H9 (cell line): Measurements from ENCODE around the gene ODAD2. TPM values are rescaled to one million over a fixed set of nuclear protein-coding genes. Genes with fewer than 3 reads are reported as not detected.

Experiments used
- DNase-seq: peaks from one replicate; pipeline ENCODE4 v3.0.0-alpha.2; 2017
- H2AFZ ChIP-seq: one replicate; pipeline ENCODE4 v1.6.1; 2013; ENCODE audit warnings: mild to moderate bottlenecking, low read length, control low read depth, moderate library complexity
- H2AK5ac ChIP-seq: 2 replicates; pipeline ENCODE4 v1.6.1; 2013; ENCODE audit warnings: low read length, control low read depth, mixed read lengths; ENCODE audit not compliant: insufficient read length
- H2BK120ac ChIP-seq: one replicate; pipeline ENCODE4 v1.6.1; 2013; ENCODE audit warnings: low read depth, mild to moderate bottlenecking, low read length, control low read depth, inconsistent platforms; ENCODE audit not compliant: poor library complexity, severe bottlenecking
- H2BK12ac ChIP-seq: 2 replicates; pipeline ENCODE4 v1.6.1; 2013; ENCODE audit warnings: low read length, control low read depth, mixed read lengths, low read depth; ENCODE audit not compliant: insufficient read length
- H2BK15ac ChIP-seq: 2 replicates; pipeline ENCODE4 v1.6.1; 2013; ENCODE audit warnings: low read depth, low read length, control low read depth
- H2BK20ac ChIP-seq: one replicate; pipeline ENCODE4 v1.6.1; 2013; ENCODE audit warnings: low read depth, mild to moderate bottlenecking, low read length, control low read depth, inconsistent platforms; ENCODE audit not compliant: poor library complexity, severe bottlenecking
- H2BK5ac ChIP-seq: 2 replicates; pipeline ENCODE4 v1.6.1; 2013; ENCODE audit warnings: low read length, control low read depth, mixed read lengths; ENCODE audit not compliant: insufficient read length
- H3K14ac ChIP-seq: 2 replicates; pipeline ENCODE4 v1.6.1; 2013; ENCODE audit warnings: low read length, control low read depth; ENCODE audit not compliant: insufficient read depth
- H3K18ac ChIP-seq: 2 replicates; pipeline ENCODE4 v1.6.1; 2013; ENCODE audit warnings: low read depth, mild to moderate bottlenecking, mixed read lengths, low read length, control low read depth; ENCODE audit not compliant: insufficient read length
- H3K23ac ChIP-seq: 2 replicates; pipeline ENCODE4 v1.6.1; 2013; ENCODE audit warnings: low read length, control low read depth, mixed read lengths, low read depth; ENCODE audit not compliant: insufficient read length
- H3K23me2 ChIP-seq: 2 replicates; pipeline ENCODE4 v1.6.1; 2013; ENCODE audit warnings: low read depth, mild to moderate bottlenecking, mixed read lengths, low read length, control low read depth; ENCODE audit not compliant: insufficient read length, poor library complexity, severe bottlenecking
- H3K27ac ChIP-seq: 2 replicates; pipeline ENCODE4 v1.5.1; 2013; ENCODE audit warnings: low read length, control low read depth, mixed read lengths, low read depth; ENCODE audit not compliant: insufficient read length
- H3K27me3 ChIP-seq: 2 replicates; pipeline ENCODE4 v1.6.1; 2013; ENCODE audit warnings: low read length, control low read depth, inconsistent platforms; ENCODE audit not compliant: insufficient read depth
- H3K4ac ChIP-seq: 2 replicates; pipeline ENCODE4 v1.6.1; 2013; ENCODE audit warnings: low read depth, mild to moderate bottlenecking, control low read depth, inconsistent platforms, low read length, moderate library complexity
- H3K4me1 ChIP-seq: 2 replicates; pipeline ENCODE4 v1.6.1; 2013; ENCODE audit warnings: low read length, control low read depth, inconsistent platforms; ENCODE audit not compliant: insufficient read depth
- H3K4me2 ChIP-seq: 2 replicates; pipeline ENCODE4 v1.6.1; 2013; ENCODE audit warnings: low read length, control low read depth, mixed read lengths; ENCODE audit not compliant: insufficient read length, insufficient read depth
- H3K56ac ChIP-seq: 2 replicates; pipeline ENCODE4 v1.6.1; 2013; ENCODE audit warnings: low read depth, mild to moderate bottlenecking, mixed read lengths, low read length, control low read depth; ENCODE audit not compliant: insufficient read length
- H3K79me1 ChIP-seq: 2 replicates; pipeline ENCODE4 v1.6.1; 2013; ENCODE audit warnings: low read depth, mild to moderate bottlenecking, moderate library complexity, low read length, control low read depth, inconsistent platforms; ENCODE audit not compliant: insufficient read depth, poor library complexity, severe bottlenecking
- H3K79me2 ChIP-seq: 2 replicates; pipeline ENCODE4 v1.6.1; 2013; ENCODE audit warnings: low read length, control low read depth, inconsistent platforms; ENCODE audit not compliant: insufficient read depth
- H3K9ac ChIP-seq: 2 replicates; pipeline ENCODE4 v1.6.1; 2013; ENCODE audit warnings: low read length, control low read depth, mixed read lengths; ENCODE audit not compliant: insufficient read length; ENCODE audit errors: extremely low read depth
- H3K9me3 ChIP-seq: one replicate; pipeline ENCODE4 v1.6.1; 2013; ENCODE audit warnings: low read depth, low read length, inconsistent platforms; ENCODE audit not compliant: control insufficient read depth
- H3T11ph ChIP-seq: one replicate; pipeline ENCODE4 v1.6.1; 2013; ENCODE audit warnings: mild to moderate bottlenecking, low read length, control low read depth, inconsistent platforms
- H4K20me1 ChIP-seq: one replicate; pipeline ENCODE4 v1.6.1; 2013; ENCODE audit not compliant: control insufficient read depth, insufficient read length, insufficient read depth
- H4K5ac ChIP-seq: 2 replicates; pipeline ENCODE4 v1.6.1; 2013; ENCODE audit warnings: low read depth, mild to moderate bottlenecking, mixed read lengths, low read length, control low read depth; ENCODE audit not compliant: insufficient read length
- H4K8ac ChIP-seq: replicated peaks from 2 replicates; pipeline ENCODE4 v1.6.1; 2013; ENCODE audit warnings: low read length, control low read depth, mixed read lengths, low read depth; ENCODE audit not compliant: insufficient read length
- H4K91ac ChIP-seq: 2 replicates; pipeline ENCODE4 v1.6.1; 2013; ENCODE audit warnings: low read depth, mild to moderate bottlenecking, moderate library complexity, mixed read lengths, low read length, control low read depth; ENCODE audit not compliant: insufficient read length
- H3K27ac Mint-ChIP-seq, 3 experiments: 2 replicates in 2 of 3; 3 replicates in 1 of 3; pipeline ENCODE4 v1.8.0; 2020 to 2021; ENCODE audit warnings: mixed read lengths in 3 of 3, mild to moderate bottlenecking in 1 of 3, moderate library complexity in 1 of 3
- H3K27me3 Mint-ChIP-seq: 2 replicates; pipeline ENCODE4 v1.8.0; 2021; ENCODE audit warnings: low read depth, mild to moderate bottlenecking, moderate library complexity, mixed read lengths
- H3K36me3 Mint-ChIP-seq, 3 experiments: 2 replicates in 2 of 3; 3 replicates in 1 of 3; pipeline ENCODE4 v1.8.0; 2020 to 2021; ENCODE audit warnings: low read depth in 3 of 3, mixed read lengths in 3 of 3; ENCODE audit not compliant: insufficient read depth in 1 of 3
- H3K4me1 Mint-ChIP-seq, 2 experiments: 2 replicates each; pipeline ENCODE4 v1.8.0; 2020; ENCODE audit warnings: mixed read lengths in 2 of 2
- H3K4me3 Mint-ChIP-seq, 2 experiments: 2 replicates in 1 of 2; 3 replicates in 1 of 2; pipeline ENCODE4 v1.8.0; 2020 to 2021; ENCODE audit warnings: mild to moderate bottlenecking in 2 of 2, mixed read lengths in 2 of 2, moderate library complexity in 1 of 2
- H3K9me3 Mint-ChIP-seq, 2 experiments: 2 replicates in 1 of 2; 3 replicates in 1 of 2; pipeline ENCODE4 v1.8.0; 2020; ENCODE audit warnings: mild to moderate bottlenecking in 2 of 2, mixed read lengths in 2 of 2, moderate library complexity in 1 of 2
- CTCF ChIP-seq: fragments of 200-600 bp; sonication (generic); conservative IDR thresholded peaks from 3 replicates; pipeline ENCODE4 v1.8.0; 2021; ENCODE audit warnings: antibody characterized with exemption, mild to moderate bottlenecking
- WGBS: extraction: QIAGEN DNeasy Blood & Tissue Kit; methylation state at CpG from one replicate; pipeline ENCODE4 v1.1.7; 2013; ENCODE audit warnings: missing lambda C conversion rate, low lambda C conversion rate, mixed read lengths; ENCODE audit not compliant: insufficient read length; ENCODE audit errors: extremely low coverage; 5-methylcytosine and 5-hydroxymethylcytosine counted together
- total RNA-seq: library from RNA; stranded (reverse); gene quantifications from 2 replicates; pipeline ENCODE4 v1.2.1, GENCODE V29; 2021

ODAD2 gene
- total RNA-seq, 1 experiment from 2014 or later: 4.5 TPM

- Histone ChIP-seq H3K56ac (no peak overlapping the region), H2BK20ac (no peak overlapping the region), H3K4ac (no peak overlapping the region), H3K9ac (no peak overlapping the region), H3K79me1 (no peaks in the 10 kb centered on the region), H3K4me2 (no peak overlapping the region), H4K8ac (no peak overlapping the region), H3K18ac (no peak overlapping the region), H2BK12ac (no peak overlapping the region), H4K91ac (no peak overlapping the region), H3K27ac (no peak overlapping the region), H3K14ac (no peak overlapping the region), H3T11ph (no peak overlapping the region), H4K5ac (no peak overlapping the region), H2AK5ac (no peak overlapping the region), H2AFZ (no peak overlapping the region), H3K4me1 (no peaks in the 10 kb centered on the region), H3K27me3 (no peaks in the 10 kb centered on the region), H3K23me2 (no peaks in the 10 kb centered on the region), H2BK120ac (no peak overlapping the region), H2BK5ac (no peak overlapping the region), H3K79me2 (0 out of 2 replicates have a peak, but pooled peaks cover 2% of the 10 kb centered on the region), H3K23ac (no peak overlapping the region), H4K20me1 (no peaks in the 10 kb centered on the region), H3K9me3 (no peaks in the 10 kb centered on the region), H2BK15ac (no peak overlapping the region)
- no peaks in the 10 kb centered on the region; a peak in 1 of 7 replicates for H3K36me3 Mint-ChIP-seq
- peak overlapping the region in 1 of 3 experiments; percentile 42; a peak in 1 of 7 replicates for H3K27ac Mint-ChIP-seq
- H3K27me3 Mint-ChIP-seq: peaks cover 1% of the 10 kb centered on the region; the same call in 1 of the 2 replicates
- no peak for DNase-seq
- no CpG with 5 or more reads among the region's 3 CpGs for WGBS
- no peak for TF ChIP-seq CTCF
- peaks cover 22 to 24% of the 10 kb centered on the region in 2 experiments for H3K4me1 Mint-ChIP-seq
- no peaks in the 10 kb centered on the region for H3K9me3 Mint-ChIP-seq
- no peak overlapping the region for H3K4me3 Mint-ChIP-seq
These were observed 9.2 kb upstream of the ODAD2 start for GRCh38 chr10:28008054-28008453.
